Vagina (tissue), 2 donors: Measurements from ENCODE around the gene ZAP70. TPM values are rescaled to one million over a fixed set of nuclear protein-coding genes. Genes with fewer than 3 reads are reported as not detected.

ENCODE experiments used
- DNase-seq, 2 donors: peaks; one replicate each; pipeline ENCODE4 v3.0.0-alpha.2; 2017; ENCODE audit errors: extremely low spot score in 2 of 2
- H3K27ac ChIP-seq: fragments of 200-600 bp; sonication (generic); one replicate; pipeline ENCODE4 v1.5.1; 2019
- H3K27me3 ChIP-seq: fragments of 200-600 bp; sonication (generic); one replicate; pipeline ENCODE4 v1.5.1; 2019
- H3K36me3 ChIP-seq, 2 donors: fragments of 200-600 bp; sonication (generic); one replicate each; pipeline ENCODE4 v1.5.1; 2017 to 2019
- H3K4me1 ChIP-seq: fragments of 200-600 bp; sonication (generic); one replicate; pipeline ENCODE4 v1.5.1; 2019
- H3K4me3 ChIP-seq, 2 donors: fragments of 200-600 bp; sonication (generic); 1 replicate in 1 of 2; 2 replicates in 1 of 2; pipeline ENCODE4 v1.5.1; 2016 to 2019
- H3K9me3 ChIP-seq: fragments of 200-600 bp; sonication (generic); one replicate; pipeline ENCODE4 v1.5.1; 2019
- CTCF ChIP-seq, 3 experiments: fragments of 450-650 bp in 2 of 3; fragments of 200-600 bp in 1 of 3; sonication (generic) in 1 of 3; IDR thresholded peaks; one replicate each; pipeline ENCODE4 v1.5.1; 2017 to 2019; ENCODE audit warnings: antibody characterized with exemption in 3 of 3, mild to moderate bottlenecking in 2 of 3, moderate library complexity in 2 of 3
- POLR2A ChIP-seq, 2 donors: fragments of 450-650 bp; IDR thresholded peaks; one replicate each; pipeline ENCODE4 v1.6.1; 2017; ENCODE audit warnings: antibody characterized with exemption in 2 of 2, mild to moderate bottlenecking in 2 of 2, moderate library complexity in 2 of 2
- POLR2AphosphoS5 ChIP-seq, 2 donors: sonication (generic); formaldehyde crosslinking; IDR thresholded peaks; one replicate each; pipeline ENCODE4 v1.9.0; 2017; ENCODE audit warnings: antibody characterized with exemption in 2 of 2, mild to moderate bottlenecking in 2 of 2, low read depth in 1 of 2; ENCODE audit not compliant: insufficient read depth in 1 of 2
- intact Hi-C: fragments of 100-400 bp; cut with DNase I; formaldehyde crosslinking; loops from one replicate; pipeline ENCODE4 v1.15.1; 2023
- total RNA-seq: library from RNA; depleted of rRNA; stranded (reverse); fragments of >200 nt; gene quantifications from one replicate; pipeline ENCODE4 v1.2.3, GENCODE V29; 2016

Gene ZAP70
- total RNA-seq, 1 donor from 2014 or later, result 16.7 TPM

GRCh38 chr2:97764559-97765263, 51.3 kb downstream of the ZAP70 start:
- Histone ChIP-seq H3K27me3 (no peaks in the 10 kb centered on the region), H3K36me3 (peaks cover 0 to 50% of the 10 kb centered on the region in 2 donors), H3K27ac (no peak overlapping the region), H3K4me3 (no peak overlapping the region), H3K9me3 (no peaks in the 10 kb centered on the region), H3K4me1 (no peaks in the 10 kb centered on the region)
- DNase-seq, result no peak
- TF ChIP-seq POLR2AphosphoS5 (IDR thresholded peaks at IDR 0.05; ENCODE audit: insufficient read depth in 1 of 2, low read depth in 1 of 2), result no peak
- TF ChIP-seq POLR2A (IDR thresholded peaks at IDR 0.05), result no peak
- TF ChIP-seq CTCF (IDR thresholded peaks at IDR 0.05), result no peak
- intact Hi-C loops, result no loop called here

DNA sequence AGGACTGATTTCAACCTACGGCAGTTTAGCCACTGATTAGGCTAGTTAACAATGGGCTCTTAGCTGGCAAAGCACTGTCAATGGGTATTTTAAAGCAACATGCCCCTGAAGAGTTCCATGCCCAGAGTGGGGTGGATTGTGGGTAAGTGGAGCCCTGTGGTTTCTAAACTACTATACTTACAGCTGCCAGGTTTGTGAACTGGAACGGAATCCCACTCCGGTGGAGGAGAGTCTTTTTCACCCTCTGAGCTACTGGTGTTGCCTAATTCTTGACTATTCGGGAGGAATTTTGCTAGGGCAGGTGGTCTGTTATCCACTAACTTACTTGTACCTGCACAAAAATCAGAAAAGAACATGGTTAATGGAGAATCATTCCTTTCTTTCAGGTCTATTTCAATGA, 52.6 kb downstream of the ZAP70 start:
- TF ChIP-seq POLR2A (IDR thresholded peaks at IDR 0.05), result no peak
- TF ChIP-seq POLR2AphosphoS5 (IDR thresholded peaks at IDR 0.05; ENCODE audit: insufficient read depth in 1 of 2, low read depth in 1 of 2), result no peak
- no peak for TF ChIP-seq CTCF (IDR thresholded peaks at IDR 0.05)
- Histone ChIP-seq H3K9me3 (no peaks in the 10 kb centered on the region), H3K27me3 (no peaks in the 10 kb centered on the region), H3K4me3 (no peak overlapping the region), H3K4me1 (no peaks in the 10 kb centered on the region), H3K36me3 (peaks cover 0 to 38% of the 10 kb centered on the region in 2 donors), H3K27ac (no peak overlapping the region)
- DNase-seq, result no peak
- intact Hi-C loops, result no loop called here

- Histone ChIP-seq H3K27me3 (no peaks in the 10 kb centered on the region), H3K36me3 (peaks cover 0 to 32% of the 10 kb centered on the region in 2 donors), H3K27ac (no peak overlapping the region), H3K9me3 (no peaks in the 10 kb centered on the region), H3K4me1 (no peaks in the 10 kb centered on the region), H3K4me3 (no peak overlapping the region)
- intact Hi-C loops, result no loop called here
- TF ChIP-seq CTCF (IDR thresholded peaks at IDR 0.05), result no peak
- TF ChIP-seq POLR2AphosphoS5 (IDR thresholded peaks at IDR 0.05; ENCODE audit: insufficient read depth in 1 of 2, low read depth in 1 of 2), result no peak
- no peak for TF ChIP-seq POLR2A (IDR thresholded peaks at IDR 0.05)
- no peak for DNase-seq
Observed at GRCh38 chr2:97766567-97766966, 53.2 kb downstream of the ZAP70 start.

DNA sequence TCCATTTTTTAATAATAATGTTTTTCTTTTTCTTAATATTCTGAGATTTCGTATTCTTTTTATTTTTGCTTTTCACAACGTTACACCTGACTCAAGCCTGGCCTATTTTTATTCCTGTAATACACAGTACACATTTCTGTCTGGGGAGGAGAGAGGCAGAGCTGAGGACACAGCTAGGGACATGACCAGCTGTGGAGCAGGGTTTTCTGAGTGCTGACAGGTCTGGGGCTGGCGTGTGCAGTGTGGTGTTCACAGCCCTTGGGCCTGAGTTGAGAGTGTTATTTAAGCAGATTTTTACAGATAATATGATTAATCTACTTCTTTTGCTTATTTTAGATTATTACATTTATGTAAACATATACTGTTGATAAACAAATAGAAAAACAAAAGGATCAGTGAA, 55.9 kb downstream of the ZAP70 start:
- H3K36me3 ChIP-seq, result peaks cover 0 to 35% of the 10 kb centered on the region in 2 donors
- H3K27ac ChIP-seq, result no peak overlapping the region
- H3K4me3 ChIP-seq, result no peak overlapping the region
- DNase-seq, result no peak
- no peaks in the 10 kb centered on the region for H3K9me3 ChIP-seq
- intact Hi-C loops, result no loop called here
- TF ChIP-seq POLR2AphosphoS5 (IDR thresholded peaks at IDR 0.05; ENCODE audit: insufficient read depth in 1 of 2, low read depth in 1 of 2), result no peak
- no peak for TF ChIP-seq CTCF (IDR thresholded peaks at IDR 0.05)
- TF ChIP-seq POLR2A (IDR thresholded peaks at IDR 0.05), result no peak
- H3K4me1 ChIP-seq, result no peaks in the 10 kb centered on the region
- no peaks in the 10 kb centered on the region for H3K27me3 ChIP-seq

- intact Hi-C loops, result no loop called here
- Histone ChIP-seq H3K36me3 (peaks cover 0 to 31% of the 10 kb centered on the region in 2 donors), H3K9me3 (no peaks in the 10 kb centered on the region), H3K27ac (no peak overlapping the region), H3K4me1 (no peaks in the 10 kb centered on the region), H3K27me3 (no peaks in the 10 kb centered on the region), H3K4me3 (no peak overlapping the region)
- TF ChIP-seq CTCF (IDR thresholded peaks at IDR 0.05), result no peak
- no peak for DNase-seq
Observed at GRCh38 chr2:97769711-97770110, 56.3 kb downstream of the ZAP70 start.
